ENCODE results near the gene TRAF2. TPM values are rescaled to one million over a fixed set of nuclear protein-coding genes. Genes with fewer than 3 reads are reported as not detected.

Gene TRAF2
- total and polyA plus RNA-seq, 9 of the 15 experiments (the other 6 are each of a cell fraction or from before 2014, with no cell fraction given), result 0.24 to 45.2 (median 18.0) TPM

- TF ChIP-seq ZBTB11 (CRISPR knock-in tag; IDR thresholded peaks at IDR 0.05) (peak in 1 of 3 experiments; percentile 23; a peak in 1 of 6 replicates), BACH1 (tag; IDR thresholded peaks at IDR 0.05) (no peak), SAFB (IDR thresholded peaks at IDR 0.05; ENCODE audit: borderline replicate concordance, low read depth, low read length) (no peak), POLR2B (IDR thresholded peaks at IDR 0.05; ENCODE audit: low read depth, partially characterized antibody) (peak; percentile 64), SIN3A (IDR thresholded peaks at IDR 0.05; ENCODE audit: borderline replicate concordance in 2 of 2, control insufficient read depth in 1 of 2, low read depth in 2 of 2, low read length in 2 of 2) (peak in 1 of 2 experiments; percentile 35; a peak in 1 of 4 replicates), ZBTB40 (IDR thresholded peaks at IDR 0.05) (no peak), ZBTB40 (CRISPR knock-in tag; IDR thresholded peaks at IDR 0.05) (0 out of 2 replicates have a peak, but pooled peaks have one; percentile 17), ZNF431 (CRISPR knock-in tag; IDR thresholded peaks at IDR 0.05) (0 out of 2 replicates have a peak, but pooled peaks have one; percentile 39), EGR1 (conservative IDR thresholded peaks at IDR 0.05) (peak; percentile 52), KAT7 (CRISPR knock-in tag; IDR thresholded peaks at IDR 0.05; ENCODE audit: borderline replicate concordance) (peak; percentile 62; the same call in 1 of the 2 replicates)
- TF ChIP-seq, protein P1, sequence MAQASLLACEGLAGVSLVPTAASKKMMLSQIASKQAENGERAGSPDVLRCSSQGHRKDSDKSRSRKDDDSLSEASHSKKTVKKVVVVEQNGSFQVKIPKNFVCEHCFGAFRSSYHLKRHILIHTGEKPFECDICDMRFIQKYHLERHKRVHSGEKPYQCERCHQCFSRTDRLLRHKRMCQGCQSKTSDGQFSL (CRISPR knock-in tag; IDR thresholded peaks at IDR 0.05), result 0 out of 2 replicates have a peak, but pooled peaks have one; percentile 40
- TF ChIP-seq, protein P1 (tag; IDR thresholded peaks at IDR 0.05), result no peak
Observed at GRCh38 chr9:136840877-136841645, 45.3 kb upstream of the TRAF2 start (continued).
